Activated CD4-positive, alpha-beta T cell treated with anti-CD3 and anti-CD28 coated beads, Interleukin-2, amount 10 ng/mL, durations not matched to agents 7 days and 5 days (primary cell): Measurements from ENCODE around the gene MXI1. TPM values are rescaled to one million over a fixed set of nuclear protein-coding genes. Genes with fewer than 3 reads are reported as not detected.

Experiments used
- CTCF ChIA-PET: fragments of 350-600 bp; sonication (Branson Sonifier 250); formaldehyde crosslinking; loops from one replicate; lab custom pipeline; 2021; ENCODE audit warnings: antibody characterized with exemption; lab: Charles Lee
- POLR2A ChIA-PET: fragments of 350-600 bp; sonication (Branson Sonifier 250); formaldehyde crosslinking; loops from one replicate; lab custom pipeline; 2021; ENCODE audit warnings: antibody characterized with exemption; lab: Charles Lee
- DNase-seq: peaks from one replicate; pipeline ENCODE4 v3.0.0-alpha.2; 2020
- H3K27ac Mint-ChIP-seq: one replicate; pipeline ENCODE4 v1.8.0; 2021; ENCODE audit warnings: mild to moderate bottlenecking, moderate library complexity, mixed read lengths
- H3K27me3 Mint-ChIP-seq: one replicate; pipeline ENCODE4 v1.8.0; 2021; ENCODE audit warnings: mixed read lengths
- H3K36me3 Mint-ChIP-seq: one replicate; pipeline ENCODE4 v1.8.0; 2021; ENCODE audit warnings: low read depth, mixed read lengths
- H3K4me1 Mint-ChIP-seq: one replicate; pipeline ENCODE4 v1.8.0; 2021; ENCODE audit warnings: mixed read lengths
- H3K4me3 Mint-ChIP-seq: one replicate; pipeline ENCODE4 v1.8.0; 2021; ENCODE audit warnings: mild to moderate bottlenecking, moderate library complexity, mixed read lengths
- H3K9me3 Mint-ChIP-seq: one replicate; pipeline ENCODE4 v1.8.0; 2021; ENCODE audit warnings: mixed read lengths
- total RNA-seq, 2 experiments: library from RNA; stranded (reverse); gene quantifications; one replicate each; pipeline ENCODE4 v1.2.3, GENCODE V29; 2021

Gene MXI1
- total RNA-seq, 2 experiments from 2014 or later: 16.2 to 19.8 TPM

DNA sequence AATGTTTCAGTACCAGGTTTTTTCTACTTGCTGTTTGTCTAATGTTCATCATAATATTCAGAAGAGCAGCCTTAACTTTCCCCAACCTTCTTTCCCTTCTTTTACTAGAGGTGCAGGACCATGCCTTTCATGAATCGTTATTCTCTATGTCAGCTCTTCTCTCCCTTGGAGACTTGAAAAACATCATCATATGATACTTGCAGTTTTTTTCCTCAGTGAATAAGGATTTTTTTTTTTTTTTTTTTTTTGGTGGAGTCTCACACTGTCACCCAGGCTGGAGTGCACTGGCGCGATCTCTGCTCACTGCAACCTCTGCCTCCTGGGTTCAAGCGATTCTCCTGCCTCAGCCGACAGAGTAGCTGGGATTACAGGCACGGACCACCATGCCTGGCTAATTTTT lies 67.2 kb downstream of the MXI1 start:
- POLR2A ChIA-PET: no interaction called here
- no peak for DNase-seq
- Mint-ChIP-seq H3K4me3 (no peak overlapping the region), H3K36me3 (no peaks in the 10 kb centered on the region), H3K27me3 (peaks cover 17% of the 10 kb centered on the region), H3K4me1 (peaks cover 24% of the 10 kb centered on the region), H3K9me3 (no peaks in the 10 kb centered on the region), H3K27ac (no peak overlapping the region)
- CTCF ChIA-PET: interaction anchor here (0.5 to 1.5 kb wide), 4 partner anchors 9 to 339 kb away, joined by 3 to 5 read pairs (median 4); no protein-coding TSS in a partner anchor

DNA sequence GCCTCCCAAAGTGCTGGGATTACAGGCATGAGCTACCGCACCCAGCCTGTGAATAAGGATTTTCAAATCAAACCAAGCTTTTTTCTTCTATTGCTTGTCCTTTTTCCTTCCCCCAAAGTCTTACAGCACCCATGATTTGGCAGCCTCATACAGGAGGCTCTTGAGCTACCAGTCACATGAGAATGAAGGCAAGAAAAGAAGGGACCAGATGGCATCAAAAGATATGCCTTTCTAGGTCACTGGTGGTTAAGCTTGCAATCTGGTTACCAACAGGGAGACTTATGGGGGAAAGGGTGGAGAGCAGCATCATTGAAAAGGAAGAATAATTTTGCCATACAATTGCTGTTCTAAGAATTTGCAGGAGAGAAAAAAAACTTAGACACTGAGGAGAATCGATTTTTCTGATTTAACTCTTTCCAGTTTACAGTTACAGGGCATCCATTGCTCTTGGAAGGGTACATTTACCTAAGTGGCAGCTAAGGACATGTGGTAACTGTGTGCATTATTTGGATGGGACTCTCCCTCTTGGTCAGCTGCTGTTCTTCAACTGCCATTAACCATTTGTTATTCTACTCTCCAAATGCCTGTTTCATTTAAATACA lies 67.8 kb downstream of the MXI1 start:
- Mint-ChIP-seq H3K27me3 (peaks cover 17% of the 10 kb centered on the region), H3K9me3 (no peaks in the 10 kb centered on the region), H3K4me1 (peaks cover 21% of the 10 kb centered on the region), H3K4me3 (no peak overlapping the region), H3K36me3 (no peaks in the 10 kb centered on the region), H3K27ac (no peak overlapping the region)
- no peak for DNase-seq
- ChIA-PET POLR2A (no interaction called here), CTCF (interaction anchor here (0.6 to 1.5 kb wide), 3 partner anchors 9 to 134 kb away, joined by 3 read pairs; no protein-coding TSS in a partner anchor)

DNA sequence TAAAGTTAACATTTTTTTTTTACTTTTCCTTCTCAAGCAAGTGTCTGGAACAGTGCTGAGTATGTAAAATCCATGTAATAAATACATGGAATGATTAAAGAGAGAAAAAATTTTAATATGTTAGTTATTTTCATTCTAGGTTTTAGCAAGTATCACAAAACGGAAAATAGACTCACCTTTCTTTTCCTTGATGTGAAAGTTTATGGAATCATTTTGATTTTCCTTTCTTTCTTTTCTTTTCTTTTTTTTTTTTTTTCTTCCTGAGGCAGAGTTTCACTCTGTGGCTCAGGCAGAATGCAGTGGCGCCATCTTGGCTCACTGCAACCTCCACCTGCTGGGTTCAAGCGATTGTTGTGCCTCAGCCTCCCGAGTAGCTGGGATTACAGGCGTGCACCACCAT lies 69.2 kb downstream of the MXI1 start:
- ChIA-PET POLR2A (no interaction called here), CTCF (no interaction called here)
- Mint-ChIP-seq H3K9me3 (no peaks in the 10 kb centered on the region), H3K36me3 (peaks cover 3% of the 10 kb centered on the region), H3K4me3 (no peak overlapping the region), H3K27ac (no peak overlapping the region), H3K27me3 (peaks cover 17% of the 10 kb centered on the region), H3K4me1 (peaks cover 21% of the 10 kb centered on the region)
- DNase-seq: no peak

DNA sequence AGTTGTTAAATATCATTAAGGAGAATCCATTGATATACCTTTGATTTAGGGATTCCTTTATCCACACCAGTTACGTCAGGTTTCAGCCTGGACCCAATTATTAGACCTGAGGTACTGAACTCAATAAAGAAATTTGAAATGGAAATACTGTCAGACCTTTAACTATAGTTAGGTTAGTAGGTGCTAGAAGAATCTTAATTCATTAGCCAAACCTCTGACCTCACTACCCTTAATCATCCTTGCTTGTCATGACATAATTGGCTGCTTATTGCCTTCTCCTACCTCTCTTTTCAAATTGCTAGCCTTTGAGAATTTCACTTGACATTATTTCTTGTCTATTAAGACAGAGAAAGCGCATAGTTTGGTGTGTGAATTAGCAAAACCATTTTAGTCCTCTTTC lies 70.2 kb downstream of the MXI1 start:
- peaks cover 15% of the 10 kb centered on the region for H3K27me3 Mint-ChIP-seq
- peaks cover 3% of the 10 kb centered on the region for H3K36me3 Mint-ChIP-seq
- POLR2A ChIA-PET: no interaction called here
- no peak overlapping the region for H3K27ac Mint-ChIP-seq
- no peak for DNase-seq
- peaks cover 21% of the 10 kb centered on the region for H3K4me1 Mint-ChIP-seq
- CTCF ChIA-PET: no interaction called here
- no peaks in the 10 kb centered on the region for H3K9me3 Mint-ChIP-seq
- no peak overlapping the region for H3K4me3 Mint-ChIP-seq

DNA sequence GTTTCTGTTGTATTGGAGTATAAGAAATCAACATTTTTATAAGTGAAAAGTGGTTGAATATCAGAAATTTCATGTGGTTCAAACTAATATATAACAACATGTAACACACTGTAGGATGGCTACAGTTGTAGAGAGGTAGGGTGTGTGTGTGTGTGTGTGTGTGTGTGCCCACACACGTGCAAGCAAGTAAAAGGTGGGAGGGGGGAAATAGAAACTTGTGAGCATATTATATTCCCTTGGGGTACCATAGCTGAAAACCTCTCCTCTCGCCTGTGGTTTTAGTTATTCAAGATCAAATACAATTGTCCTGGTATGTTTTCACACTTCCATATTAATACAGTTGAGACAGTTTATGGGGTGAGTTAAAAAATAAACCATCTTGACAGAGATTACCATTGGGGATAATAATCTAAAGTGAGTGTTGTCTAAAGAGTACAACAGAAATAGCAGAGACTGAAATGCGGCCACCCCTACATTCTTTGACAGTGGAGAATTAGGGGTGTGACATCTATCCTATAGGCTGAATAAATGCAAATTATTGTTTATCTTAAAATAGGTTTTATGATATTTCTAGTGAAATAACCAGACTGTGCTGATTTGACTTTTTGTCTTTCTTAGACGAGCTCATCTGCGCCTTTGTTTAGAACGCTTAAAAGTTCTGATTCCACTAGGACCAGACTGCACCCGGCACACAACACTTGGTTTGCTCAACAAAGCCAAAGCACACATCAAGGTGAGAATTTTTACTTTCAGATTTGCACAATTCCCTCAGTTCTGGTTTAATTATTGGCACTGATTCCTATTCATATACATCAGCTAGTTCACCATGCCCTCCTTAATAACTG lies 71.4 kb downstream of the MXI1 start:
- H3K27ac Mint-ChIP-seq: no peak overlapping the region

DNA sequence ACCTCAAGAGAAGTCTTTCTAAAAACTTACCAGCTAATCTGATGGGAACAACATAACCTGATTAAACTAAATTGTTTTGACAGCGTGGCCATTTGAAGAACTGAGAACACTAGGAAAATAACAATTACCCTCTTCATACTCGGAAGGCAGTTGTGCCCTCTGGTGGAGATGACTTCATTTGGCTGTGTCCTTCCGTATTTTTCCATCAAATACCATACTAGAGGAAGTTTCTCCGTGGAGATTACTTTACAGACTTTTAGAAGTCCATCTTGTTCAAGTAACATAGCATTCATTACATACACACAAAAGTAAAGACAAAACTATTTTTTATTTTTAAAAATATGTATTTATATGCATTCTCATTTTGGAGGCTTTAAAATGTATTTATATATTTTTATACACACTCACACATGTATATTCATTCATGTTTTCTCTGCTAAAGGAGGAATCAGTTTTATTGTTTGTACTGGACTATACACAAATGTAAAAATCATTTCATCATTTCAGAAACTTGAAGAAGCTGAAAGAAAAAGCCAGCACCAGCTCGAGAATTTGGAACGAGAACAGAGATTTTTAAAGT lies 72.1 kb downstream of the MXI1 start:
- H3K4me1 Mint-ChIP-seq: peaks cover 15% of the 10 kb centered on the region
- CTCF ChIA-PET: interaction anchor here (0.6 to 2.2 kb wide), 10 partner anchors 9 to 388 kb away, joined by 3 to 9 read pairs (median 4); no protein-coding TSS in a partner anchor
- POLR2A ChIA-PET: no interaction called here
- H3K27me3 Mint-ChIP-seq: peaks cover 15% of the 10 kb centered on the region
- peaks cover 4% of the 10 kb centered on the region for H3K36me3 Mint-ChIP-seq
- H3K27ac Mint-ChIP-seq: no peak overlapping the region
- no peaks in the 10 kb centered on the region for H3K9me3 Mint-ChIP-seq
- H3K4me3 Mint-ChIP-seq: no peak overlapping the region
- peak; percentile 59 for DNase-seq

More for the DNA sequence above, 71.4 kb downstream of the MXI1 start:
- H3K27me3 Mint-ChIP-seq: peaks cover 15% of the 10 kb centered on the region
- no peaks in the 10 kb centered on the region for H3K9me3 Mint-ChIP-seq
- peaks cover 16% of the 10 kb centered on the region for H3K4me1 Mint-ChIP-seq
- ChIA-PET POLR2A (no interaction called here), CTCF (interaction anchor here (0.7 to 2.2 kb wide), 9 partner anchors 9 to 301 kb away, joined by 3 to 9 read pairs (median 3); no protein-coding TSS in a partner anchor)
- no peak for DNase-seq
- H3K4me3 Mint-ChIP-seq: no peak overlapping the region
- H3K36me3 Mint-ChIP-seq: peaks cover 3% of the 10 kb centered on the region

DNA sequence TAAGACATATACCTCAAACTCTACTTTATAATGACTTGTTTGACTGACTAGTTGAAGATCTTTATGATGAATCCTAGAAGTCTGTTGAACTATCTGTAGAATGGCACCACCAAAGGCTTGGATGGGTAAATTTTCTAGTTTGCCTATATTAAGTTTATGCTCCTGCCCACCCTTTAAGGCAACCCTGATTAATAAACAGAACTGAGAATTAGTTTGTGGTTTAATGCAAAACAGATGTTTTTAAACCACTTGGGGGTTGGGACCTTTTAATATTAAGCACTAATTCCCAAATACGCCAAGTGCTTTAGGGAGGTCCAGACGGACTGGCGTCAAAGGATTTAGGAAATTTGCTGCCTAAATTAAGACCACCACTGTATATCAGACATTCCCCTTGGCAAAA lies 76.9 kb downstream of the MXI1 start:
- DNase-seq: no peak
- Mint-ChIP-seq H3K36me3 (peaks cover 22% of the 10 kb centered on the region), H3K27me3 (no peaks in the 10 kb centered on the region), H3K4me1 (peaks cover 4% of the 10 kb centered on the region), H3K9me3 (no peaks in the 10 kb centered on the region), H3K4me3 (no peak overlapping the region), H3K27ac (no peak overlapping the region)
- ChIA-PET POLR2A (no interaction called here), CTCF (interaction anchor here (0.6 to 1.0 kb wide), 2 partner anchors 10 to 345 kb away, joined by 3 read pairs; no protein-coding TSS in a partner anchor)

DNA sequence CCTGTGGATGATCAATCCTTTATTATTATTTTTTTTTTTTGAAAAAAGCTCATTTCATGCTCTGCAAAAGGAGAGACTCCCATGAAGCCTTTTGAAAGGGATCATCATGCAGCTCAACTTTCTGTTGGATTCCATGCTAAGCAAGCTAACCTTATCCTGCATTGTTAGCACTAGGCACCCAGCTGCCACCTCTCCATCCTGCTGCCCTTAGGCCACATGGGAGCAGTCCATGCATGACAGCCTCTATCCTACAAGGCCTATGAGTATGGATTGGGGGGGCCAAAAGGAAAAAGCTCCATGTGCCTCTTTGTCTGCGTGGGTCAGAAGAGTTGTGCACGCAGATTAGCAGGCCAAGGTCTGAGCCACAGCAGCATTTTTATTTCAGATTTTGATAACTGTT lies 78.1 kb downstream of the MXI1 start:
- Mint-ChIP-seq H3K4me3 (no peak overlapping the region), H3K27ac (no peak overlapping the region), H3K9me3 (no peaks in the 10 kb centered on the region), H3K27me3 (no peaks in the 10 kb centered on the region), H3K36me3 (peaks cover 26% of the 10 kb centered on the region), H3K4me1 (peaks cover 2% of the 10 kb centered on the region)
- DNase-seq: no peak
- ChIA-PET CTCF (interaction anchor here (0.5 to 1.5 kb wide), 5 partner anchors 11 to 213 kb away, joined by 3 to 6 read pairs (median 3); no protein-coding TSS in a partner anchor), POLR2A (no interaction called here)

DNA sequence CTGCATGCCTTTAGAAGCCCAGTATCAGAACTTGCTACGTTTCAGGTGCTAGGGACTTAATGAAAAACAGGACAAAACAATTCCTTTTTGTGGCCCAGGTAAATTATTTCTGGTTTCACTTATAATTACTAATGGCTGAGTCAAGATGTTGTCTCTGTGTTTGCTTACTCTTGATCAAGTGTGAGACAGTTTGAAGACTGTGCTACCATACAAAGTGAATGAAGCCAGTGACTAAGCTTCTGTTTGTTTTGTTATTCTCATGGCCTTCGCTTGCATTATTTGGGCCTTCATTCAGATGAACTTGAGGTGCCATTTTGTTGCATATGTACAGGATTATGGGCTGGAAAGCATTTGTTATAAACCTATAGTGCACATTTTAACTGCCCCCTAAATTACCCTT lies 79.4 kb downstream of the MXI1 start:
- CTCF ChIA-PET: interaction anchor here (1.0 kb wide), 1 partner anchor 149 kb away, joined by 3 read pairs; no protein-coding TSS in a partner anchor
- peaks cover 2% of the 10 kb centered on the region for H3K4me1 Mint-ChIP-seq
- no peak overlapping the region for H3K27ac Mint-ChIP-seq
- H3K27me3 Mint-ChIP-seq: no peaks in the 10 kb centered on the region
- no peak for DNase-seq
- no peaks in the 10 kb centered on the region for H3K9me3 Mint-ChIP-seq
- H3K36me3 Mint-ChIP-seq: peaks cover 28% of the 10 kb centered on the region
- no peak overlapping the region for H3K4me3 Mint-ChIP-seq
- POLR2A ChIA-PET: no interaction called here

DNA sequence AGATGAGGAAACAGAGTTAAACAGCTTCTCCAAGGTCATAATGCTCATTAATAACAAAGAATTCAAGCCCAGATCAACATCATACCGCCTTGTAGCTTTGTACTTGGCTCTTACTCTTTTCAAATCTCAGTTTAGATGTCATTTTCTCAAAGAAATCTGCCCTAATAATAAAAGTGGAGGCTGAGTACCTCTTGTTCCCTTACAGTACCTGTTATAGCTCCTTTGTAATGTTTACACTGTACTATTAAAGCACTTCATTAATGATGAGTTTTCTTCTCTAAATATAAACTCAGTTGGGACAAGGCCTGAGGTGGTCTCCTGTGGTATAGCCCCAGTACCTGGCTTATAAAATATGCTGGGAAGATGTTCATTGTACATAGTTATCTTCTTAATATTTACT lies 89.6 kb downstream of the MXI1 start:
- no peaks in the 10 kb centered on the region for H3K27me3 Mint-ChIP-seq
- DNase-seq: no peak
- no peak overlapping the region for H3K27ac Mint-ChIP-seq
- H3K36me3 Mint-ChIP-seq: peaks cover 63% of the 10 kb centered on the region
- H3K4me1 Mint-ChIP-seq: peaks cover 36% of the 10 kb centered on the region
- POLR2A ChIA-PET: no interaction called here
- H3K4me3 Mint-ChIP-seq: no peak overlapping the region
- no peaks in the 10 kb centered on the region for H3K9me3 Mint-ChIP-seq
- CTCF ChIA-PET: interaction anchor here (1.0 to 2.3 kb wide), 5 partner anchors 8 to 31 kb away, joined by 3 to 6 read pairs (median 4); partner anchors contain the start of gene SMNDC1

DNA sequence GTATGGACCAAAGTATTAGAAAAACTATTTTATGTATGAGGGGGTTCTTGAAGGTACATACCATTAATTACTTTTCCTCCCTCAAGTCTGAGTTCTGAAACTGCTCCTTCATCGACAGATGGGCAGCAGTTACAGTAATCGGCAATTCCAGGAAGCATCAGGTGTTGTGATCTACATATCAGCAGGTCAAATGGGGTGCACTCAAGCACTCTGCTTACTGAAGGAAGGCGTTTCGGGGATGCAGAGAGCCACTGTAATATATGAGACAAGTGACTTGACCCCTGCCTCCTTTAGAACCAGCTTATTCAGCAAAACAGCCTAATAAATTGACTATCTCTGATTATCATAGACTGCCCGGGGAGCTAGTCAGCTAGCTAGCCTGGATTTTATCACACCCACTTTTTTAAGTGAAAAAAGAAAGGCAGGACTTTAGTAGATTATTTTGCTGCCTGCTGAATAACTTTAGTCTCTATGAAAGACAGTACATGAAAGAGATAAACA lies 93.1 kb downstream of the MXI1 start:
- no peak for DNase-seq
- Mint-ChIP-seq H3K4me3 (no peak overlapping the region), H3K4me1 (peaks cover 65% of the 10 kb centered on the region), H3K36me3 (peaks cover 62% of the 10 kb centered on the region), H3K27ac (no peak overlapping the region), H3K27me3 (no peaks in the 10 kb centered on the region), H3K9me3 (no peaks in the 10 kb centered on the region)
- ChIA-PET CTCF (interaction anchor here (1.3 kb wide), 1 partner anchor 40 kb away, joined by 3 read pairs; no protein-coding TSS in a partner anchor), POLR2A (no interaction called here)

DNA sequence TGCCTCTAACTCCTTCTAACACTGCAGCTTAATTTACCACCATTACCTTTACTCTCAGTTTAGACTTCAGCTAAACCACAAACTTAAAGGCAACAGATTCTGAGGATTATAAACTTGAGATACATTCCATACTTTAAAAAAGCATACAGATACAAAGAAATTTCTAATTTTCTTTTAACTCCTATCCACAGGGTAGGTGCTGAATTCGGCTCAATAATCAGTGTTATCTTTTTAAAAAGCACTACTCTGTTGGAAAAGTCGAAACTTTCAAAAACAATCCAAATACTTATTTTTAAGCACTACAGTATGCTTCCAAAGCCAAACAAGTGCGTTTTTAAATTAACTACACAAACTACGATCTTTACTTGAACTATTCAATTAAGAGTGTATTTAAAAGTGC lies 96.3 kb downstream of the MXI1 start:
- Mint-ChIP-seq H3K9me3 (no peaks in the 10 kb centered on the region), H3K4me3 (peak overlapping the region; percentile 96), H3K27me3 (no peaks in the 10 kb centered on the region), H3K4me1 (peaks cover 63% of the 10 kb centered on the region), H3K36me3 (peaks cover 35% of the 10 kb centered on the region), H3K27ac (peak overlapping the region; percentile 91)
- no peak for DNase-seq
- ChIA-PET CTCF (interaction anchor here (1.1 to 1.6 kb wide), 2 partner anchors 34 to 199 kb away, joined by 3 to 4 read pairs; no protein-coding TSS in a partner anchor), POLR2A (no interaction called here)
